ENCODE measurements around the gene B4GAT1.

DNA sequence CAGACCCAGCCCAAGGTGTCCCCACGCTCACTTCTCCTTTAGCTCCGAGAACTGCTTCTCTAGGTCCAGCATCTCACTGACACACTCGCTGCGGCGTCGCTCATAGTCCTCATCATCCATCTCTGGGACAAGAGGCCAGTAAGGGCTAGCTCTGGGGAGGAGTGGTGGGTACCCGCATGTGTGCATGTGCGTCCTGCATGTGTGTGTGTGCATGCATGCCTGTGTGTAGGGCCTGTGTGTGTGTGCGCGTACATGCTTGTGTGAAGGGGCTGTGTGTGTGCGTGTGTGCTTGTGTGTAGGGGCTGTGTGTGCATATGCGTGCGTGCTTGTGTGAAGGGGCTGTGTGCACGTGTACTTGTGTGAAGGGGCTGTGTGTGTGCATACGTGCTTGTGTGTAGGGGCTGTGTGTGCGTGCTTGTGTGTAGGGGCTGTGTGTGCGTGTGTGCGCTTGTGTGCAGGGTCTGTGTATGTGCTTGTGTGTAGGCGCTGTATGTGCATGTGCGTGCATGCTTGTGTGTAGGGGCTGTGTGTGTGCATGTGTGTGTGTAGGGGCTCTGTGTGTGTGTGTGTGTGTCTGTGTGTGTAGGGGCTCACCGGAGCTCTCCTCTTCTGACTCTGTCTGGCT is 5.8 kb downstream of the B4GAT1 start:
- TF ChIP-seq, protein P1, sequence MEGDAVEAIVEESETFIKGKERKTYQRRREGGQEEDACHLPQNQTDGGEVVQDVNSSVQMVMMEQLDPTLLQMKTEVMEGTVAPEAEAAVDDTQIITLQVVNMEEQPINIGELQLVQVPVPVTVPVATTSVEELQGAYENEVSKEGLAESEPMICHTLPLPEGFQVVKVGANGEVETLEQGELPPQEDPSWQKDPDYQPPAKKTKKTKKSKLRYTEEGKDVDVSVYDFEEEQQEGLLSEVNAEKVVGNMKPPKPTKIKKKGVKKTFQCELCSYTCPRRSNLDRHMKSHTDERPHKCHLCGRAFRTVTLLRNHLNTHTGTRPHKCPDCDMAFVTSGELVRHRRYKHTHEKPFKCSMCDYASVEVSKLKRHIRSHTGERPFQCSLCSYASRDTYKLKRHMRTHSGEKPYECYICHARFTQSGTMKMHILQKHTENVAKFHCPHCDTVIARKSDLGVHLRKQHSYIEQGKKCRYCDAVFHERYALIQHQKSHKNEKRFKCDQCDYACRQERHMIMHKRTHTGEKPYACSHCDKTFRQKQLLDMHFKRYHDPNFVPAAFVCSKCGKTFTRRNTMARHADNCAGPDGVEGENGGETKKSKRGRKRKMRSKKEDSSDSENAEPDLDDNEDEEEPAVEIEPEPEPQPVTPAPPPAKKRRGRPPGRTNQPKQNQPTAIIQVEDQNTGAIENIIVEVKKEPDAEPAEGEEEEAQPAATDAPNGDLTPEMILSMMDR (IDR thresholded peaks at IDR 0.05; ENCODE audit: low read depth, low read length, missing input control), result no peak
- TF ChIP-seq, protein P2, sequence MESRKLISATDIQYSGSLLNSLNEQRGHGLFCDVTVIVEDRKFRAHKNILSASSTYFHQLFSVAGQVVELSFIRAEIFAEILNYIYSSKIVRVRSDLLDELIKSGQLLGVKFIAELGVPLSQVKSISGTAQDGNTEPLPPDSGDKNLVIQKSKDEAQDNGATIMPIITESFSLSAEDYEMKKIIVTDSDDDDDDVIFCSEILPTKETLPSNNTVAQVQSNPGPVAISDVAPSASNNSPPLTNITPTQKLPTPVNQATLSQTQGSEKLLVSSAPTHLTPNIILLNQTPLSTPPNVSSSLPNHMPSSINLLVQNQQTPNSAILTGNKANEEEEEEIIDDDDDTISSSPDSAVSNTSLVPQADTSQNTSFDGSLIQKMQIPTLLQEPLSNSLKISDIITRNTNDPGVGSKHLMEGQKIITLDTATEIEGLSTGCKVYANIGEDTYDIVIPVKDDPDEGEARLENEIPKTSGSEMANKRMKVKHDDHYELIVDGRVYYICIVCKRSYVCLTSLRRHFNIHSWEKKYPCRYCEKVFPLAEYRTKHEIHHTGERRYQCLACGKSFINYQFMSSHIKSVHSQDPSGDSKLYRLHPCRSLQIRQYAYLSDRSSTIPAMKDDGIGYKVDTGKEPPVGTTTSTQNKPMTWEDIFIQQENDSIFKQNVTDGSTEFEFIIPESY (IDR thresholded peaks at IDR 0.05), result no peak
- TF ChIP-seq, protein P3, sequence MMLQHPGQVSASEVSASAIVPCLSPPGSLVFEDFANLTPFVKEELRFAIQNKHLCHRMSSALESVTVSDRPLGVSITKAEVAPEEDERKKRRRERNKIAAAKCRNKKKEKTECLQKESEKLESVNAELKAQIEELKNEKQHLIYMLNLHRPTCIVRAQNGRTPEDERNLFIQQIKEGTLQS (IDR thresholded peaks at IDR 0.05), result no peak
- no peak for TF ChIP-seq EGR1 (IDR thresholded peaks at IDR 0.05; ENCODE audit: low read depth in 2 of 2)
- no peak for TF ChIP-seq RXRA (IDR thresholded peaks at IDR 0.05)
- TF ChIP-seq, protein P4, sequence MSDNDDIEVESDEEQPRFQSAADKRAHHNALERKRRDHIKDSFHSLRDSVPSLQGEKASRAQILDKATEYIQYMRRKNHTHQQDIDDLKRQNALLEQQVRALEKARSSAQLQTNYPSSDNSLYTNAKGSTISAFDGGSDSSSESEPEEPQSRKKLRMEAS (IDR thresholded peaks at IDR 0.05), result no peak

Measured in liver (tissue), 3 donors.